K562 (cell line): ENCODE measurements around the gene KRTAP10-9. TPM values are rescaled to one million over a fixed set of nuclear protein-coding genes. Genes with fewer than 3 reads are reported as not detected.

Source experiments
- ATAC-seq: fragments of 200-7000 bp; cut with Tn5 transposase; 3 replicates; pipeline ENCODE4 v1.9.1; 2020; ENCODE audit warnings: moderate library complexity
- BruUV-seq: library from RNA; stranded (reverse); fragments of 400-500 nt; replicated peaks from 2 replicates; lab custom pipeline; 2021; lab: Mats Ljungman, UMichigan
- CTCF ChIA-PET: fragments of 300-600 bp; formaldehyde crosslinking; extraction: SDS; loops from one replicate; lab custom pipeline; 2021; ENCODE audit warnings: low intra/inter-chr PET ratio; lab: Yijun Ruan, JAX
- POLR2A ChIA-PET: fragments of 300-600, 350-650 bp; sonication (Branson Sonifier 250); formaldehyde crosslinking; extraction: SDS; loops from one replicate; lab custom pipeline; 2021; ENCODE audit warnings: antibody characterized with exemption, inconsistent platforms; lab: Yijun Ruan, JAX
- DNase-seq, 4 experiments: peaks; one replicate each; pipeline versions ENCODE4 v3.0.0 to v3.0.0-alpha.2; 2011 to 2018; ENCODE audit warnings: low spot score in 3 of 4, mixed read lengths in 3 of 4; ENCODE audit errors: extremely low read depth in 1 of 4
- FAIRE-seq: peaks from 2 replicates; lab custom pipeline; 2011; peaks lifted over from hg19 to GRCh38; lab: Jason Lieb, UNC
- H2AFZ ChIP-seq: 2 replicates; pipeline ENCODE4 v1.6.0; 2011; ENCODE audit warnings: low read depth, low read length, control low read depth, inconsistent platforms
- H3K27ac ChIP-seq: fragments of 200-600 bp; 3 replicates; pipeline ENCODE4 v1.8.0; 2011; ENCODE audit warnings: low read depth, mild to moderate bottlenecking, control low read depth, inconsistent platforms, low read length, moderate library complexity, mixed read lengths; ENCODE audit errors: extremely low read depth
- H3K27me3 ChIP-seq, 2 experiments: fragments of 300-600 bp in 1 of 2; 2 replicates in 1 of 2; 3 replicates in 1 of 2; pipeline versions ENCODE4 v1.6.0 to v1.8.0; 2011; ENCODE audit warnings: inconsistent platforms in 2 of 2, low read length in 2 of 2, mild to moderate bottlenecking in 1 of 2, mixed read lengths in 1 of 2, moderate library complexity in 1 of 2; ENCODE audit not compliant: control insufficient read depth in 2 of 2, insufficient read depth in 2 of 2
- H3K36me3 ChIP-seq: fragments of 300-600 bp; 3 replicates; pipeline ENCODE4 v1.8.0; 2011; ENCODE audit warnings: mild to moderate bottlenecking, low read length, inconsistent platforms; ENCODE audit not compliant: control insufficient read depth, insufficient read depth
- H3K4me1 ChIP-seq, 2 experiments: fragments of 200-600 bp in 1 of 2; replicated peaks in 1 of 2; 2 replicates in 1 of 2; 3 replicates in 1 of 2; pipeline versions ENCODE4 v1.5.1 to v1.8.0; 2011; ENCODE audit warnings: inconsistent platforms in 2 of 2, low read length in 2 of 2, mild to moderate bottlenecking in 1 of 2, mixed read lengths in 1 of 2, moderate library complexity in 1 of 2; ENCODE audit not compliant: control insufficient read depth in 2 of 2, insufficient read depth in 2 of 2
- H3K4me2 ChIP-seq: 2 replicates; pipeline ENCODE4 v1.6.1; 2011; ENCODE audit warnings: low read length, control low read depth, inconsistent platforms, mixed read lengths; ENCODE audit not compliant: insufficient read depth
- H3K4me3 ChIP-seq: fragments of 200-600 bp; sonication (generic), shearing (Covaris generic); 2 replicates; pipeline ENCODE4 v1.5.1; 2016; ENCODE audit warnings: control low read depth, inconsistent platforms
- H3K79me2 ChIP-seq: fragments of 200-600 bp; 3 replicates; pipeline ENCODE4 v1.8.0; 2011; ENCODE audit warnings: low read length, inconsistent platforms; ENCODE audit not compliant: control insufficient read depth, insufficient read depth
- H3K9ac ChIP-seq, 2 experiments: 2 replicates each; pipeline versions ENCODE4 v1.6.0 to v1.6.1; 2011; ENCODE audit warnings: low read depth in 2 of 2, low read length in 2 of 2, control low read depth in 1 of 2, inconsistent platforms in 1 of 2, mild to moderate bottlenecking in 1 of 2, mixed read lengths in 1 of 2; ENCODE audit not compliant: insufficient read depth in 1 of 2
- H3K9me1 ChIP-seq: one replicate; pipeline ENCODE4 v1.6.0; 2011; ENCODE audit warnings: inconsistent platforms, mild to moderate bottlenecking, low read length, moderate library complexity; ENCODE audit not compliant: control insufficient read depth, insufficient read depth
- H3K9me3 ChIP-seq: replicated peaks from 2 replicates; pipeline ENCODE4 v1.5.1; 2011; ENCODE audit warnings: low read depth, low read length, inconsistent platforms; ENCODE audit not compliant: control insufficient read depth, insufficient read depth
- H4K20me1 ChIP-seq: replicated peaks from 2 replicates; pipeline ENCODE4 v1.6.1; 2011; ENCODE audit warnings: low read length, inconsistent platforms, mixed read lengths; ENCODE audit not compliant: control insufficient read depth, insufficient read depth
- BHLHE40 ChIP-seq: IDR thresholded peaks from 2 replicates; pipeline ENCODE4 v1.6.1; 2011; ENCODE audit warnings: low read length, improper control_type of control experiment
- CREM ChIP-seq: IDR thresholded peaks from 2 replicates; pipeline ENCODE4 v1.6.1; 2014; ENCODE audit warnings: antibody characterized with exemption, low read depth
- CTBP1 ChIP-seq: fragments of 450-650 bp; IDR thresholded peaks from 2 replicates; pipeline ENCODE4 v1.6.1; 2016; ENCODE audit warnings: borderline replicate concordance
- MEIS2 ChIP-seq: fragments of 450-650 bp; IDR thresholded peaks from 2 replicates; pipeline ENCODE4 v1.6.1; 2014; ENCODE audit warnings: mild to moderate bottlenecking; ENCODE audit not compliant: partially characterized antibody
- MYC ChIP-seq, 2 experiments: fragments of 250-450 bp in 1 of 2; sonication (Bioruptor Pico) in 1 of 2; IDR thresholded peaks; 2 replicates each; pipeline versions ENCODE4 v1.5.1 to v1.6.1; 2012 to 2021; ENCODE audit warnings: low read depth in 2 of 2, borderline replicate concordance in 1 of 2, improper control_type of control experiment in 1 of 2, low read length in 1 of 2, mild to moderate bottlenecking in 1 of 2, moderate library complexity in 1 of 2
- NCOA2 ChIP-seq, 2 experiments: fragments of 450-650 bp; IDR thresholded peaks; 2 replicates each; pipeline ENCODE4 v1.6.1; 2018; ENCODE audit warnings: mild to moderate bottlenecking in 2 of 2, moderate library complexity in 1 of 2; ENCODE audit not compliant: partially characterized antibody in 2 of 2
- NR4A1 ChIP-seq, 2 experiments: fragments of 250-450 bp in 1 of 2; fragments of 450-650 bp in 1 of 2; sonication (Bioruptor Pico) in 1 of 2; IDR thresholded peaks; 2 replicates each; pipeline versions ENCODE4 v1.4.0 to v1.6.1; 2016 to 2020; ENCODE audit warnings: mild to moderate bottlenecking in 2 of 2, missing compliant biosample characterization in 1 of 2, missing genetic modification characterization in 1 of 2, moderate library complexity in 1 of 2
- RCOR1 ChIP-seq, 2 experiments: IDR thresholded peaks; 2 replicates each; pipeline ENCODE4 v1.6.1; 2012; ENCODE audit warnings: low read depth in 2 of 2, low read length in 2 of 2, borderline replicate concordance in 1 of 2, improper control_type of control experiment in 1 of 2
- SOX6 ChIP-seq: fragments of 450-650 bp; IDR thresholded peaks from 2 replicates; pipeline ENCODE4 v1.6.1; 2014; ENCODE audit warnings: mild to moderate bottlenecking
- TBP ChIP-seq: optimal IDR thresholded peaks from 2 replicates; pipeline ENCODE3; 2011; ENCODE audit warnings: low read depth, low read length, improper control_type of control experiment
- TRIM28 ChIP-seq: fragments of 450-650 bp; IDR thresholded peaks from 2 replicates; pipeline ENCODE4 v1.6.1; 2017
- ZFP1 ChIP-seq: fragments of 450-650 bp; formaldehyde crosslinking; IDR thresholded peaks from 2 replicates; pipeline ENCODE4 v1.4.0; 2020; ENCODE audit warnings: mild to moderate bottlenecking, mixed read lengths
- ZNF584 ChIP-seq: fragments of 200-800 bp; sonication (Bioruptor generic); IDR thresholded peaks from 2 replicates; pipeline ENCODE4 v1.6.1; 2016; ENCODE audit warnings: low read depth, mild to moderate bottlenecking, missing genetic modification characterization, missing compliant biosample characterization
- WGBS: fragments of 100-300 bp; shearing (Covaris generic); methylation state at CpG from one replicate; pipeline ENCODE4 v1.1.6; 2016; ENCODE audit warnings: low coverage, mixed read lengths; ENCODE audit not compliant: insufficient coverage; ENCODE audit errors: missing lambda C conversion rate; 5-methylcytosine and 5-hydroxymethylcytosine counted together
- in situ Hi-C: fragments of 300-500 bp; cut with MboI; formaldehyde crosslinking; loops from 4 replicates; pipeline ENCODE4 v1.15.0; 2018; ENCODE audit warnings: inconsistent platforms, mixed read lengths
- intact Hi-C: fragments of 100-400 bp; cut with micrococcal nuclease; formaldehyde crosslinking; loops from 2 replicates; pipeline ENCODE4 v1.14.2; 2022
- polyA plus RNA-seq, 8 experiments: library from polyadenylated mRNA; depleted of rRNA in 4 of 8; stranded (reverse) in 5 of 8; unstranded in 3 of 8; fragments of >200 nt; fragmentation: Nextera tagmentation in 2 of 8; fragmentation: Illumina TruSeq in 1 of 8; extraction: Ambion mirVana in 2 of 8; extraction: Trizol in 1 of 8; gene quantifications; 2 replicates each; pipeline versions ENCODE4 v1.2.1 to v1.2.3, GENCODE V29; 2011 to 2014; ENCODE audit warnings: inconsistent platforms in 1 of 8, missing spikeins in 1 of 8
- total RNA-seq, 7 experiments: library from RNA; depleted of rRNA in 6 of 7; stranded (reverse); fragments of >200 nt in 6 of 7; fragmentation: Illumina TruSeq in 2 of 7; extraction: Trizol in 2 of 7; gene quantifications; 2 replicates each; pipeline versions ENCODE4 v1.2.1 to v1.2.3, GENCODE V29; 2011 to 2021; ENCODE audit warnings: low replicate concordance in 1 of 7
- TF ChIP-seq, protein P1 (sequence below): fragments of 450-650 bp; formaldehyde crosslinking; IDR thresholded peaks from 2 replicates; pipeline ENCODE4 v1.4.0; 2020; ENCODE audit warnings: mild to moderate bottlenecking, moderate library complexity
- TF ChIP-seq, protein P2 (sequence below): fragments of 250-450 bp; sonication (Bioruptor Pico); IDR thresholded peaks from 2 replicates; pipeline ENCODE4 v1.8.0; 2021; ENCODE audit warnings: moderate library complexity, mild to moderate bottlenecking, inconsistent platforms

The KRTAP10-9 gene
- total and polyA plus RNA-seq, 9 of the 15 experiments (the other 6 are each of a cell fraction or from before 2014, with no cell fraction given): not detected

DNA sequence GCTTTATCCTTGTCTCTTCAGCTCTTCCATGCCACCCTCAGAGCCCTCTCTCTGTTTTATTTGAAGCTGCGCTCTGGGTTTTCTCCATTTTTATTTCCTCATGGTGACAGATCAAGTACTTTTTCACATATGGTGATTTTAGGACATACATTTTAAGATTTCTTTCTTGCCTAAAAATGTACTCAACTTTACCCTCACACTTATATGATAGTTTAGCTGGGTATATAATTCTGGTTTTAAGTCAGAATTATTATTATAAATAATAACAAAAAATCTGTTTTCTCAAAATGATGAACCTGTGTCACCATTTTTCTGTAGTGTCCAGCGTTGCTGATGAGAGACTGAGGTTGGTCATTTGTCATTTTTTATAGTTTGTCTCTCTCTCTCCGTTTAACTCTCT lies 45.7 kb upstream of the KRTAP10-9 start:
- POLR2A ChIA-PET: interaction anchor here (1.4 kb wide), 1 partner anchor 20 kb away, joined by 3 read pairs; no protein-coding TSS in a partner anchor
- no peaks in the 10 kb centered on the region for H3K36me3 ChIP-seq
- no peak overlapping the region for H3K4me3 ChIP-seq
- FAIRE-seq: no peak
- TF ChIP-seq TRIM28 (no peak), ZFP1 (peak; percentile 96)
- TF ChIP-seq, all 486 proteins: peak for 1
- in situ Hi-C loops (no loop called here), intact Hi-C loops (no loop called here)
- Histone ChIP-seq H3K9me3 (peaks cover 3% of the 10 kb centered on the region), H3K27me3 (peaks cover 0 to 8% of the 10 kb centered on the region in 2 experiments; a peak in 1 of 5 replicates), H3K79me2 (no peaks in the 10 kb centered on the region), H3K9me1 (no peaks in the 10 kb centered on the region), H3K4me2 (no peak overlapping the region), H3K9ac (no peak overlapping the region), H3K4me1 (no peaks in the 10 kb centered on the region; a peak in 2 of 5 replicates), H4K20me1 (no peaks in the 10 kb centered on the region), H3K27ac (no peak overlapping the region), H2AFZ (no peak overlapping the region)
- DNase-seq (no peak), ATAC-seq (no peak)
- 0% methylated on average over 3 of the region's 3 CpGs for WGBS
- CTCF ChIA-PET: no interaction called here
- BruUV-seq: no TSS peak

DNA sequence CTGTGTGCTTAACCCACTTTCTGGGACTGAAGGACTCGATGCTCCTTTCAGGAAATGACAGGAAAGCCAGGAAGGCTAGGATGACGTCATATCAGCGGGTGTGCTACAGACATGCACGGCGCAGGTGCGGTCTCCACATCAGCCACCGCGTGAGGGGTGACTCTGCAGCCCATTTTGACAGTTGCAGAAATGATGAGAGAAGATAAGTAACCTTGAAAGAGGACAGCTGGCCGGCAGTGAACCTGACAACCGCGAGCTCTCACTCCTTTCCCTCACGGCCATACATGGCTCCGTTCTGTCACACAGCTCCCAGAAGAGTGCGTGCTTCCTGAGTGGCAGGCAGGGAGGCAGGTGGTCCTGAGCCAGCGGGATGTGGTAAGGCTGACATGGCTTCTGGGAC lies 44.8 kb upstream of the KRTAP10-9 start:
- DNase-seq: peak in 2 of 4 experiments; percentile 26 to 28
- peaks cover 3% of the 10 kb centered on the region for H3K9me3 ChIP-seq
- H2AFZ ChIP-seq: no peak overlapping the region
- intact Hi-C loops (no loop called here), in situ Hi-C loops (no loop called here)
- H3K79me2 ChIP-seq: no peaks in the 10 kb centered on the region
- H3K27me3 ChIP-seq: peaks cover 0 to 6% of the 10 kb centered on the region in 2 experiments; a peak in 1 of 5 replicates
- no peak overlapping the region for H3K27ac ChIP-seq
- ChIA-PET CTCF (no interaction called here), POLR2A (interaction anchor here (1.0 to 1.6 kb wide), 2 partner anchors 12 to 15 kb away, joined by 3 to 5 read pairs; no protein-coding TSS in a partner anchor)
- H4K20me1 ChIP-seq: no peaks in the 10 kb centered on the region
- peak; percentile 26 for FAIRE-seq
- no TSS peak for BruUV-seq
- ATAC-seq: no peak
- no peak overlapping the region for H3K9ac ChIP-seq
- H3K9me1 ChIP-seq: no peaks in the 10 kb centered on the region
- no peaks in the 10 kb centered on the region; a peak in 2 of 5 replicates for H3K4me1 ChIP-seq
- H3K4me2 ChIP-seq: peak overlapping the region; percentile 51
- WGBS: under 1% methylated on average over 15 of the region's 15 CpGs
- H3K36me3 ChIP-seq: no peaks in the 10 kb centered on the region
- H3K4me3 ChIP-seq: no peak overlapping the region
- TF ChIP-seq TBP: no peak
- TF ChIP-seq CREM: peak; percentile 57; the same call in 1 of the 2 replicates
- TF ChIP-seq NCOA2 (IDR thresholded peaks at IDR 0.05; ENCODE audit: partially characterized antibody in 2 of 2): no peak
- TF ChIP-seq NR4A1 (CRISPR knock-in tag; IDR thresholded peaks at IDR 0.05): no peak
- TF ChIP-seq NR4A1 (tag; IDR thresholded peaks at IDR 0.05): peak; percentile 82
- TF ChIP-seq SOX6: peak; percentile 43; the same call in 1 of the 2 replicates
- TF ChIP-seq, protein P1, sequence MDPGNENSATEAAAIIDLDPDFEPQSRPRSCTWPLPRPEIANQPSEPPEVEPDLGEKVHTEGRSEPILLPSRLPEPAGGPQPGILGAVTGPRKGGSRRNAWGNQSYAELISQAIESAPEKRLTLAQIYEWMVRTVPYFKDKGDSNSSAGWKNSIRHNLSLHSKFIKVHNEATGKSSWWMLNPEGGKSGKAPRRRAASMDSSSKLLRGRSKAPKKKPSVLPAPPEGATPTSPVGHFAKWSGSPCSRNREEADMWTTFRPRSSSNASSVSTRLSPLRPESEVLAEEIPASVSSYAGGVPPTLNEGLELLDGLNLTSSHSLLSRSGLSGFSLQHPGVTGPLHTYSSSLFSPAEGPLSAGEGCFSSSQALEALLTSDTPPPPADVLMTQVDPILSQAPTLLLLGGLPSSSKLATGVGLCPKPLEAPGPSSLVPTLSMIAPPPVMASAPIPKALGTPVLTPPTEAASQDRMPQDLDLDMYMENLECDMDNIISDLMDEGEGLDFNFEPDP: no peak
- peak; percentile 27; the same call in 1 of the 2 replicates for TF ChIP-seq MYC (IDR thresholded peaks at IDR 0.05; ENCODE audit: low read depth, low read length)
- no peak for TF ChIP-seq MYC (CRISPR knock-in tag; IDR thresholded peaks at IDR 0.05; ENCODE audit: borderline replicate concordance, low read depth)
- peak; percentile 83 for TF ChIP-seq MEIS2
- 0 out of 4 replicates have a peak, but pooled peaks of 1 of the 2 experiments have one; percentile 22 for TF ChIP-seq RCOR1 (IDR thresholded peaks at IDR 0.05; ENCODE audit: borderline replicate concordance in 1 of 2, low read depth in 2 of 2, low read length in 2 of 2)
- peak; percentile 77; the same call in 1 of the 2 replicates for TF ChIP-seq CTBP1
- peak; percentile 87 for TF ChIP-seq ZNF584 (CRISPR knock-in tag)
- TF ChIP-seq BHLHE40: peak; percentile 75
- TF ChIP-seq, protein P2, sequence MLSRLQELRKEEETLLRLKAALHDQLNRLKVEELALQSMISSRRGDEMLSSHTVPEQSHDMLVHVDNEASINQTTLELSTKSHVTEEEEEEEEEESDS (CRISPR knock-in tag): no peak
